ENCODE results near the gene AGBL1.

Gene AGBL1

DNA sequence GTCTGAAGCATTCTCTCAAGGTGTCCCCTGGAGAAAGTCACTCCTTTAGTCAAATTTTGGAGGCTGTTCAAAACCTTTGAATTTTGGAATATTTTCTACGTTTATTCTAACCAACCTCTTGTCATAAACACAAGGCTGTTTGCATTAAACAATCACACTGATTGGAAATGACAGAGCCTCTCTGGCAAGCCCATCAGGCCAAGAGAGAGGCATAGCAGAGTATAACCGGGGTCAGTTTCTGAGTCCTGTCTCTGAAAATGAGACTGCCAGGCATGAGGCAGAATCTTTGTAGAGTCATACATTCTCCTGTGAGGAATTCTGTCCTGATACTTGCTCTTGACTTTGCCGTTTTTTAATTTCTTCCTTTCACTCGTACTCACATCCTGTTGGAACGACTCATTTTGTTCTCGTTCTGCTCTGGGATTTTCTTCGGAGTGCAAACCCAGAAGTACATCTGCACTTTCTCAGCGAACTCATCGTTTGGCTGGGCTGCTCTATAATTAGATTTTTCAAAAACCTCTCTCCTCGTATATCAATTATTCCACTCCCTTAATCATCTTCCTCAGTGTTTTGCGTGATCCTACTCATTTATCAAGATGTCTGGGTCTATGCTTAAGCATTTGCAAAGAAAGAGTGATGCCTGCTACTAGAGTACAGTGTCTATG lies 114.2 kb downstream of the AGBL1 start:
- TF ChIP-seq GABPA (IDR thresholded peaks at IDR 0.05; ENCODE audit: low read depth) (no peak), POLR2AphosphoS5 (IDR thresholded peaks at IDR 0.05; ENCODE audit: low read depth) (no peak), CTCF (IDR thresholded peaks at IDR 0.05; ENCODE audit: insufficient read depth, low read length) (no peak), REST (IDR thresholded peaks at IDR 0.05; ENCODE audit: insufficient replicate concordance, low read depth) (no peak), SPI1 (IDR thresholded peaks at IDR 0.05; ENCODE audit: borderline replicate concordance, low read depth) (no peak)
- Histone ChIP-seq H3K4me3 (replicated peaks; ENCODE audit: insufficient read depth, low read length) (no peak overlapping the region), H3K27ac (replicated peaks) (no peak overlapping the region), H3K27me3 (ENCODE audit: insufficient read depth, poor library complexity, severe bottlenecking) (no peaks in the 10 kb centered on the region)
- no peak for DNase-seq (ENCODE audit: low read depth in 1 of 2, low spot score in 1 of 2)

- TF ChIP-seq SPI1 (IDR thresholded peaks at IDR 0.05; ENCODE audit: borderline replicate concordance, low read depth) (no peak), GABPA (IDR thresholded peaks at IDR 0.05; ENCODE audit: low read depth) (no peak), POLR2AphosphoS5 (IDR thresholded peaks at IDR 0.05; ENCODE audit: low read depth) (no peak), REST (IDR thresholded peaks at IDR 0.05; ENCODE audit: insufficient replicate concordance, low read depth) (no peak), CTCF (IDR thresholded peaks at IDR 0.05; ENCODE audit: insufficient read depth, low read length) (no peak)
- Histone ChIP-seq H3K27ac (replicated peaks) (no peak overlapping the region), H3K4me3 (replicated peaks; ENCODE audit: insufficient read depth, low read length) (no peak overlapping the region), H3K27me3 (ENCODE audit: insufficient read depth, poor library complexity, severe bottlenecking) (no peaks in the 10 kb centered on the region)
- DNase-seq (ENCODE audit: low read depth in 1 of 2, low spot score in 1 of 2): no peak
Measured at GRCh38 chr15:86197770-86198169, 118.1 kb downstream of the AGBL1 start.

- Histone ChIP-seq H3K27ac (replicated peaks) (no peak overlapping the region), H3K4me3 (replicated peaks; ENCODE audit: insufficient read depth, low read length) (no peak overlapping the region), H3K27me3 (ENCODE audit: insufficient read depth, poor library complexity, severe bottlenecking) (no peaks in the 10 kb centered on the region)
- TF ChIP-seq SPI1 (IDR thresholded peaks at IDR 0.05; ENCODE audit: borderline replicate concordance, low read depth) (no peak), GABPA (IDR thresholded peaks at IDR 0.05; ENCODE audit: low read depth) (no peak), POLR2AphosphoS5 (IDR thresholded peaks at IDR 0.05; ENCODE audit: low read depth) (no peak)
- no peak for DNase-seq (ENCODE audit: low read depth in 1 of 2, low spot score in 1 of 2)
Measured at GRCh38 chr15:86199467-86200145, 119.9 kb downstream of the AGBL1 start.

DNA sequence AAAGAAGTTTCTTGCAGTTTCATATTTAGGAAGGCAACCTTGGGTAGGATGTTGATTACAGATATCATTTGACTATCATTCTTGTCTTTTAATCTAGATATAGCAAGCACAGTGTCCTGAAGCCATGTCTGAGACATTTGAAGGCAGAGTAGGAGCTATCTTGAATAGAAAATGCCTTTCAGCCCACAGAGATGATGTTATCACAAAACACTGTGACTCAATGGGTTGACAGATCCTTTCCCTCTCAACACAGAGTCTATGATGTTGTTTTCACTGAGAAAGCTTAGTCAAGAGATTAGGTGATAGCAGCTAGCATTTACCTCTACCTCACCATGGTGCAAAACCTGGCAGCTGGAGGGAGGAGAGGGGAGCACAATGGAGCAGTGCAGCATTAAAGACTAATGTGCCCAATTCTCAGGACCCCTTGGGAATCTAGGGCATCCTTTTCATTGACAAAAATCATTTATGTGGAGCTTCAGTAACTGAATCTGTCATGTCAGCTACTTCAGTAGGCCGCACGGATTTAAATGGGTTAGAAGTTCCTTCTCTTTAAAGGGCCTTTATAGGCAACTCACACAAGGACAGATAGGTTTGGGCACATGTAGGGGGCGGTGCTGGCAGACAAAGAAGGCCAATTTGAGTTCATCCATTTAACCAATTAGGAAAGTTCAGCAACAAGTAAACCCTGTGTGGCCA lies 121.8 kb downstream of the AGBL1 start:
- Histone ChIP-seq H3K27me3 (ENCODE audit: insufficient read depth, poor library complexity, severe bottlenecking) (no peaks in the 10 kb centered on the region), H3K27ac (replicated peaks) (no peak overlapping the region), H3K4me3 (replicated peaks; ENCODE audit: insufficient read depth, low read length) (no peak overlapping the region)
- TF ChIP-seq CTCF (IDR thresholded peaks at IDR 0.05; ENCODE audit: insufficient read depth, low read length) (no peak), REST (IDR thresholded peaks at IDR 0.05; ENCODE audit: insufficient replicate concordance, low read depth) (no peak), GABPA (IDR thresholded peaks at IDR 0.05; ENCODE audit: low read depth) (no peak), POLR2AphosphoS5 (IDR thresholded peaks at IDR 0.05; ENCODE audit: low read depth) (no peak), SPI1 (IDR thresholded peaks at IDR 0.05; ENCODE audit: borderline replicate concordance, low read depth) (no peak)
- DNase-seq (ENCODE audit: low read depth in 1 of 2, low spot score in 1 of 2): no peak

Measured in HL-60 (cell line).